Activated CD4-positive, CD25-positive, alpha-beta regulatory T cell (primary cell): ENCODE results near the gene GREM2.

Experiments
- DNase-seq, 4 experiments: peaks; one replicate each; lab custom pipeline; 2025; lab: John Stamatoyannopoulos, UW

GREM2 gene

GRCh38 chr1:240455228-240455821 lies 156.6 kb downstream of the GREM2 start:
- no peak for DNase-seq

GRCh38 chr1:240445369-240445768 lies 166.6 kb downstream of the GREM2 start:
- no peak for DNase-seq

GRCh38 chr1:240441669-240442068 lies 170.3 kb downstream of the GREM2 start:
- no peak for DNase-seq
